Loucy (cell line): Measurements from ENCODE around the gene MEGF6.

ENCODE experiments used
- H2AFZ ChIP-seq: fragments of 200-600 bp; sonication (generic); 2 replicates; pipeline ENCODE4 v1.6.0; 2016; ENCODE audit warnings: antibody characterized with exemption, mild to moderate bottlenecking, low read length, moderate library complexity
- H3F3A ChIP-seq: fragments of 200-600 bp; 2 replicates; pipeline ENCODE4 v1.6.0; 2016; ENCODE audit warnings: antibody characterized with exemption, low read depth, mild to moderate bottlenecking
- H3K27me3 ChIP-seq: fragments of 200-600 bp; sonication (generic); 2 replicates; pipeline ENCODE4 v1.6.1; 2014; ENCODE audit warnings: low read length, mild to moderate bottlenecking; ENCODE audit not compliant: insufficient read depth, poor library complexity, severe bottlenecking
- H3K36me3 ChIP-seq: fragments of 200-600 bp; sonication (generic); 2 replicates; pipeline ENCODE4 v1.6.1; 2016; ENCODE audit warnings: low read length; ENCODE audit not compliant: insufficient read depth
- H3K4me1 ChIP-seq: fragments of 200-600 bp; sonication (generic); 2 replicates; pipeline ENCODE4 v1.5.1; 2014; ENCODE audit warnings: low read length, mild to moderate bottlenecking; ENCODE audit not compliant: insufficient read depth, poor library complexity, severe bottlenecking
- H3K4me2 ChIP-seq: fragments of 200-600 bp; sonication (generic); 2 replicates; pipeline ENCODE4 v1.6.0; 2014; ENCODE audit warnings: antibody characterized with exemption, low read length, low read depth, mild to moderate bottlenecking; ENCODE audit not compliant: poor library complexity, severe bottlenecking
- H3K4me3 ChIP-seq: fragments of 200-600 bp; sonication (generic); 2 replicates; pipeline ENCODE4 v1.5.1; 2014; ENCODE audit warnings: low read length, mild to moderate bottlenecking, mixed read lengths; ENCODE audit not compliant: poor library complexity, severe bottlenecking
- H3K79me2 ChIP-seq: fragments of 200-600 bp; sonication (generic); 2 replicates; pipeline ENCODE4 v1.6.1; 2014; ENCODE audit warnings: low read length; ENCODE audit not compliant: insufficient read depth
- H3K9ac ChIP-seq: fragments of 200-600 bp; sonication (generic); 2 replicates; pipeline ENCODE4 v1.6.0; 2014; ENCODE audit warnings: mild to moderate bottlenecking, low read depth, low read length, moderate library complexity; ENCODE audit not compliant: poor library complexity, severe bottlenecking
- H3K9me2 ChIP-seq: fragments of 200-600 bp; sonication (generic); replicated peaks from 2 replicates; pipeline ENCODE4 v1.6.1; 2016; ENCODE audit warnings: low read depth, low read length, mixed read lengths
- H3K9me3 ChIP-seq: fragments of 200-600 bp; sonication (generic); 2 replicates; pipeline ENCODE4 v1.6.1; 2014; ENCODE audit warnings: mild to moderate bottlenecking, antibody characterized with exemption, low read length, low read depth; ENCODE audit not compliant: insufficient read depth
- H4K20me1 ChIP-seq: fragments of 200-600 bp; sonication (generic); 2 replicates; pipeline ENCODE4 v1.6.0; 2014; ENCODE audit warnings: antibody characterized with exemption, low read length, mild to moderate bottlenecking; ENCODE audit not compliant: insufficient read depth, poor library complexity, severe bottlenecking
- CTCF ChIP-seq: fragments of 200-600 bp; sonication (generic); conservative IDR thresholded peaks from 2 replicates; pipeline ENCODE4 v1.5.1; 2014; ENCODE audit warnings: mild to moderate bottlenecking, antibody characterized with exemption, low read length
- EZH2phosphoT487 ChIP-seq: fragments of 200-600 bp; IDR thresholded peaks from 2 replicates; pipeline ENCODE4 v1.6.1; 2018; ENCODE audit warnings: antibody characterized with exemption, mild to moderate bottlenecking, moderate library complexity, borderline replicate concordance

Gene MEGF6

GRCh38 chr1:3609769-3610526 lies 1.4 kb downstream of the MEGF6 start:
- Histone ChIP-seq H3K79me2 (peaks cover 51% of the 10 kb centered on the region), H3K9me3 (no peaks in the 10 kb centered on the region), H3K4me2 (peak overlapping the region; percentile 71), H3K9ac (peak overlapping the region; percentile 66), H3K36me3 (no peaks in the 10 kb centered on the region), H3K27me3 (no peaks in the 10 kb centered on the region), H2AFZ (no peak overlapping the region), H3K4me3 (peak overlapping the region; percentile 72), H3F3A (no peaks in the 10 kb centered on the region), H3K4me1 (peaks cover 17% of the 10 kb centered on the region), H4K20me1 (no peaks in the 10 kb centered on the region), H3K9me2 (no peaks in the 10 kb centered on the region)
- TF ChIP-seq EZH2phosphoT487 (no peak), CTCF (no peak)

- Histone ChIP-seq H2AFZ (no peak overlapping the region), H3K79me2 (peaks cover 53% of the 10 kb centered on the region), H3K4me3 (peak overlapping the region; percentile 72), H3K36me3 (no peaks in the 10 kb centered on the region), H4K20me1 (no peaks in the 10 kb centered on the region), H3K4me2 (peak overlapping the region; percentile 71), H3K9ac (peak overlapping the region; percentile 66), H3K9me3 (no peaks in the 10 kb centered on the region), H3K9me2 (no peaks in the 10 kb centered on the region), H3K27me3 (no peaks in the 10 kb centered on the region), H3K4me1 (peaks cover 17% of the 10 kb centered on the region), H3F3A (no peaks in the 10 kb centered on the region)
- no peak for TF ChIP-seq EZH2phosphoT487
- TF ChIP-seq CTCF = no peak
These were observed 2.1 kb downstream of the MEGF6 start for GRCh38 chr1:3609016-3609768.

GRCh38 chr1:3608154-3608553 lies 3.2 kb downstream of the MEGF6 start:
- Histone ChIP-seq H3F3A (no peaks in the 10 kb centered on the region), H4K20me1 (no peaks in the 10 kb centered on the region), H3K4me2 (peak overlapping the region; percentile 71), H3K4me1 (peaks cover 17% of the 10 kb centered on the region), H3K9me2 (no peaks in the 10 kb centered on the region), H3K27me3 (no peaks in the 10 kb centered on the region), H3K9me3 (no peaks in the 10 kb centered on the region), H3K9ac (peak overlapping the region; percentile 66), H3K79me2 (peaks cover 53% of the 10 kb centered on the region), H3K36me3 (no peaks in the 10 kb centered on the region), H3K4me3 (peak overlapping the region; percentile 72), H2AFZ (no peak overlapping the region)
- TF ChIP-seq EZH2phosphoT487 (no peak), CTCF (no peak)
